Vagina (tissue), 2 donors: ENCODE data around the gene NYNRIN.

Experiments used
- POLR2A ChIP-seq, 2 donors: fragments of 450-650 bp; IDR thresholded peaks; one replicate each; pipeline ENCODE4 v1.6.1; 2017; ENCODE audit warnings: antibody characterized with exemption in 2 of 2, mild to moderate bottlenecking in 2 of 2, moderate library complexity in 2 of 2
- POLR2AphosphoS5 ChIP-seq, 2 donors: sonication (generic); formaldehyde crosslinking; IDR thresholded peaks; one replicate each; pipeline ENCODE4 v1.9.0; 2017; ENCODE audit warnings: antibody characterized with exemption in 2 of 2, mild to moderate bottlenecking in 2 of 2, low read depth in 1 of 2; ENCODE audit not compliant: insufficient read depth in 1 of 2
- TF ChIP-seq, protein P1 (sequence below), 3 experiments: fragments of 450-650 bp in 2 of 3; fragments of 200-600 bp in 1 of 3; sonication (generic) in 1 of 3; IDR thresholded peaks; one replicate each; pipeline ENCODE4 v1.5.1; 2017 to 2019; ENCODE audit warnings: antibody characterized with exemption in 3 of 3, mild to moderate bottlenecking in 2 of 3, moderate library complexity in 2 of 3

DNA sequence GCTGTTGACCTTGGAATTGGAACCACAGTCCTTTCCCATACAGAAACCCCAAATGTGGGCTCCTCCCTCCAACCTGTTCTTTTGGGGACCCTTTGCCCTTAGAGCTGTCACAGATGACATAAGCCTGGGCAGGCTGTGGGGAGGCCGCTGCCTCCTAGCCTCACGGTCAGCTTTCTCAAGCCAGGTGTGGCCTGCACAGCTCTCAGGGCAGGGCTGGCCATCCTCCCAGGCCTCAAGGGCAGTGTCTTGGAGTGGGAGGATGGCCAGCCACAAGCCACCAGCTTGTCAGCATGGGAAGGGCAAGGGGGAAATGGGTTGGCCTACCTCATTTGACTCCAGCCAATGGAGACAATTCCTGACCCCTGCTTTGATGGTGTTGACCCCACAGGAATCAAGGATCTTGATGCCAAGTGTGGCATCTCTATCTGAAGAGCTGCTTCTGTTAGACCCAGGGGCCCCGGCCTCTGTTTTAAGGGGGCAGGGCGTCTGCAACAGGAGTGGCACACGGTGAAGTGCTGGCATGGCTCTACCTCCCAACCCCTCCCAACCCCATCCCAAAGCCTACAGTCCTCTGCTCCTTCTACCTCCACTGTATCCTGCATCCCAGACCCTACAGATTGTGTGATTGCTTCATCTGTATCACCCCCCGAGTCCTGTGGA is 19.2 kb downstream of the NYNRIN start:
- TF ChIP-seq POLR2AphosphoS5 (IDR thresholded peaks at IDR 0.05; ENCODE audit: insufficient read depth in 1 of 2, low read depth in 1 of 2): no peak
- TF ChIP-seq, protein P1, sequence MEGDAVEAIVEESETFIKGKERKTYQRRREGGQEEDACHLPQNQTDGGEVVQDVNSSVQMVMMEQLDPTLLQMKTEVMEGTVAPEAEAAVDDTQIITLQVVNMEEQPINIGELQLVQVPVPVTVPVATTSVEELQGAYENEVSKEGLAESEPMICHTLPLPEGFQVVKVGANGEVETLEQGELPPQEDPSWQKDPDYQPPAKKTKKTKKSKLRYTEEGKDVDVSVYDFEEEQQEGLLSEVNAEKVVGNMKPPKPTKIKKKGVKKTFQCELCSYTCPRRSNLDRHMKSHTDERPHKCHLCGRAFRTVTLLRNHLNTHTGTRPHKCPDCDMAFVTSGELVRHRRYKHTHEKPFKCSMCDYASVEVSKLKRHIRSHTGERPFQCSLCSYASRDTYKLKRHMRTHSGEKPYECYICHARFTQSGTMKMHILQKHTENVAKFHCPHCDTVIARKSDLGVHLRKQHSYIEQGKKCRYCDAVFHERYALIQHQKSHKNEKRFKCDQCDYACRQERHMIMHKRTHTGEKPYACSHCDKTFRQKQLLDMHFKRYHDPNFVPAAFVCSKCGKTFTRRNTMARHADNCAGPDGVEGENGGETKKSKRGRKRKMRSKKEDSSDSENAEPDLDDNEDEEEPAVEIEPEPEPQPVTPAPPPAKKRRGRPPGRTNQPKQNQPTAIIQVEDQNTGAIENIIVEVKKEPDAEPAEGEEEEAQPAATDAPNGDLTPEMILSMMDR (IDR thresholded peaks at IDR 0.05): no peak
- TF ChIP-seq POLR2A (IDR thresholded peaks at IDR 0.05): no peak
